GM12801 (cell line): ENCODE data around the gene MFAP3L.

Source experiments
- TF ChIP-seq, protein P1 (sequence below): IDR thresholded peaks from one replicate; pipeline ENCODE4 v1.5.1; 2011; ENCODE audit warnings: control low read depth; ENCODE audit not compliant: insufficient read length; ENCODE audit errors: extremely low read depth

Gene MFAP3L

GRCh38 chr4:169985881-169986280 is 40.3 kb downstream of the MFAP3L start:
- TF ChIP-seq, protein P1, sequence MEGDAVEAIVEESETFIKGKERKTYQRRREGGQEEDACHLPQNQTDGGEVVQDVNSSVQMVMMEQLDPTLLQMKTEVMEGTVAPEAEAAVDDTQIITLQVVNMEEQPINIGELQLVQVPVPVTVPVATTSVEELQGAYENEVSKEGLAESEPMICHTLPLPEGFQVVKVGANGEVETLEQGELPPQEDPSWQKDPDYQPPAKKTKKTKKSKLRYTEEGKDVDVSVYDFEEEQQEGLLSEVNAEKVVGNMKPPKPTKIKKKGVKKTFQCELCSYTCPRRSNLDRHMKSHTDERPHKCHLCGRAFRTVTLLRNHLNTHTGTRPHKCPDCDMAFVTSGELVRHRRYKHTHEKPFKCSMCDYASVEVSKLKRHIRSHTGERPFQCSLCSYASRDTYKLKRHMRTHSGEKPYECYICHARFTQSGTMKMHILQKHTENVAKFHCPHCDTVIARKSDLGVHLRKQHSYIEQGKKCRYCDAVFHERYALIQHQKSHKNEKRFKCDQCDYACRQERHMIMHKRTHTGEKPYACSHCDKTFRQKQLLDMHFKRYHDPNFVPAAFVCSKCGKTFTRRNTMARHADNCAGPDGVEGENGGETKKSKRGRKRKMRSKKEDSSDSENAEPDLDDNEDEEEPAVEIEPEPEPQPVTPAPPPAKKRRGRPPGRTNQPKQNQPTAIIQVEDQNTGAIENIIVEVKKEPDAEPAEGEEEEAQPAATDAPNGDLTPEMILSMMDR = no peak

DNA sequence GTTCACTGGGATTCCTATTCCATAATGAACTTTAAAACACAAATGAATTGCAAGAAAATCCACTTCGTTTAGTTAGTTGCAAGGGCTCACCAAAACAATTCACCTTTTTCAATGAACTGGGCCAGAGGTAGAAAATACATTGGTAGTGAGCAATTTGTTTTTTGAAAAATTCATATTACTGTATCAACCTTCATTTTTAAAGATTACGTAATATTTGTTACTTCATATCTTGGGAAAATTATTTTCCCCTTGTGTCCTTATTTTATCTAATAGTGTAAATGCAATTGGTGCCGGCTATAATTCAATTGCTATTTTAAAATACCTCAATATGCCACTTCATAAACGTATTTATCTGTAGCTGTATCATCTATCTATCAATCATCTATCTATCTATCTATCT is 41.5 kb downstream of the MFAP3L start:
- TF ChIP-seq, protein P1 = no peak

DNA sequence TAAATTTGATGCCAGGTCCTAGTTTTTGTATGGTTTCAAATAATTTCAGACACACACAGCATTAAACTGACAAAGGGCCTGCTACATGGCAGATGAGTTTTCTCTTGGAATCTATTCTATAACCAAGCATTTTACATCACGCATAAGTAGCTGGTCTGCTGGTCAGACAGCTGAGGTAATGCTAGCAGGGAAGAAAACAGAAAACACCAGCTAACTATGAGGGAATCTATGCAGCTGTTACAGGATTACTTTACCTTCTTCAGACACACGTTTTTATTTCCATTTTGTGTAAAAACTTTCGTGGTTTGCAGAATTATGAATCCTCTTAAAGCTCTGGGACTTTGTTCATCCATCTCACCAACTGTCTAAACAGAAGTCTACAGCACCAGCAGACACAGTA is 42.0 kb downstream of the MFAP3L start:
- TF ChIP-seq, protein P1 = no peak

GRCh38 chr4:169976951-169977350 is 49.2 kb downstream of the MFAP3L start:
- TF ChIP-seq, protein P1 = no peak

DNA sequence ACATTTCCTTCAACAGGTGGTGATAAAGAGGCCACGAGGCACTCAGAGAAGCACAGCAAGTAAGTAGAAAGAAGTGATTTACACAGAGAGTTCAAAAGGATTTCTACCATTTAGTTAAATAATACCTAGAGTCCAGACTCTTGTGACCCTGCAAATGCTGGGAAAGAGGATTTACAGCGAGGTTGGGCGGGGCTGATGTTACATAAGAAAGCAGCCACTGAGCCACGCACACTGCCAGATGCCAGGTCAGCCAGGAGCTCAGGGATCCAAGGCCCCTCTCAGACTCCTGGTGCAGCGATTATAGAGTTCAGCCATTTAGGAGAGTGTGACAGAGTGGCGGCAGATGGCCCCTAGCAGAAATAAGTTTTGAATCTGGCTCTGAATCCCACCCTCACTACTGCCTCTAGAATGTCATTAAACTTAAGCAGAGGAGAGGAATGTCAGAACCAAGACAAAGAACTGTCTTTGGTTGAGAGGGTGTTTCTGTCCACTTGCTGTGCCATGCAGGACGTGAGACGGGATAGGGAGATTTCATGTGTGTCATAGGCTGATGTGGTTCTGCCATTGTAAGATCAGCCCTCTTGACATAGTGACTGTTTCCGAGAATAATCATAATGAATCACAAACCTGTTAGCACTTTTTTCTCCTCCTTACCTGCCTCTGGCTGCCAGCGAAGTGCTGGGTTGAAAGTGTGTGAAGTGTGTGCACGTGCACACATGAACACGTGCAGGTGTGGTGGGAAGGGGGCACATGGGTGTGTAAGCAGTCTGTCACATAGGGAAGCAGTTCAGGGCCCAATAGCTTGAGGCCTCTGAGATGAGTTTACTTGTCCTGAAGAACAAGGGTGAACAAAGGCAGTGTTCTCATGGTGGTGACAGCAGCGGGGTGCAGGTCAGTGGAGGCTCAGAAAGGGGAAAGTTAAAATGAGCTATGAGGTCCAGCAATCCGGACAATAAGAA is 50.1 kb downstream of the MFAP3L start:
- TF ChIP-seq, protein P1 = no peak

GRCh38 chr4:169975131-169975837 is 50.9 kb downstream of the MFAP3L start:
- TF ChIP-seq, protein P1 = no peak

GRCh38 chr4:169971456-169972015 is 54.7 kb downstream of the MFAP3L start:
- TF ChIP-seq, protein P1 = no peak
